Mammary epithelial cell (primary cell): ENCODE data around the gene P3R3URF.

Experiments used
- EZH2 ChIP-seq: IDR thresholded peaks from 2 replicates; pipeline ENCODE4 v1.6.1; 2012; ENCODE audit warnings: low read length, inconsistent platforms, borderline replicate concordance
- TF ChIP-seq, protein P1 (sequence below), 2 donors: IDR thresholded peaks in 1 of 2; conservative IDR thresholded peaks in 1 of 2; 2 replicates each; pipeline ENCODE4 v1.5.1; 2011 to 2012; ENCODE audit warnings: inconsistent platforms in 2 of 2, low read length in 2 of 2, mild to moderate bottlenecking in 2 of 2, control low read depth in 1 of 2, low read depth in 1 of 2; ENCODE audit not compliant: insufficient read depth in 1 of 2; ENCODE audit errors: extremely low read depth in 1 of 2

DNA sequence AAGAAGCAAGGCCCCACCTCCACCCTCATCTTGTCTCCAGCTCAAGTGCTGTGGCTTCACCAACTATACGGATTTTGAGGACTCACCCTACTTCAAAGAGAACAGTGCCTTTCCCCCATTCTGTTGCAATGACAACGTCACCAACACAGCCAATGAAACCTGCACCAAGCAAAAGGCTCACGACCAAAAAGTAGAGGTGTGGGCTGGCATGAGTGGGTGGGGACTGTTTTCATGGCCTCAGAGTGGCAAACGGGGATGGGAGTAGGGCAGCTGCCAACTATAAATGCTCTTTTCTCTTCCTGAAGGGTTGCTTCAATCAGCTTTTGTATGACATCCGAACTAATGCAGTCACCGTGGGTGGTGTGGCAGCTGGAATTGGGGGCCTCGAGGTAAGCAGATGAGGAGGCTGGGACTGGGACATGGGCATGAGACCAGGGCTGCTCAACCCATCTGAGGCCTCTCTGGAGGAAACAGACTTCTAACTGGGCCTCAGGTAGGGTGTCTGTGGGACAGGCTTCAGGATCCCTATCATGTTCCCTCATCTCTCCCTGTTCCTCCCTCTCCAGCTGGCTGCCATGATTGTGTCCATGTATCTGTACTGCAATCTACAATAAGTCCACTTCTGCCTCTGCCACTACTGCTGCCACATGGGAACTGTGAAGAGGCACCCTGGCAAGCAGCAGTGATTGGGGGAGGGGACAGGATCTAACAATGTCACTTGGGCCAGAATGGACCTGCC lies 8.8 kb upstream of the P3R3URF start:
- TF ChIP-seq EZH2 = no peak
- TF ChIP-seq, protein P1, sequence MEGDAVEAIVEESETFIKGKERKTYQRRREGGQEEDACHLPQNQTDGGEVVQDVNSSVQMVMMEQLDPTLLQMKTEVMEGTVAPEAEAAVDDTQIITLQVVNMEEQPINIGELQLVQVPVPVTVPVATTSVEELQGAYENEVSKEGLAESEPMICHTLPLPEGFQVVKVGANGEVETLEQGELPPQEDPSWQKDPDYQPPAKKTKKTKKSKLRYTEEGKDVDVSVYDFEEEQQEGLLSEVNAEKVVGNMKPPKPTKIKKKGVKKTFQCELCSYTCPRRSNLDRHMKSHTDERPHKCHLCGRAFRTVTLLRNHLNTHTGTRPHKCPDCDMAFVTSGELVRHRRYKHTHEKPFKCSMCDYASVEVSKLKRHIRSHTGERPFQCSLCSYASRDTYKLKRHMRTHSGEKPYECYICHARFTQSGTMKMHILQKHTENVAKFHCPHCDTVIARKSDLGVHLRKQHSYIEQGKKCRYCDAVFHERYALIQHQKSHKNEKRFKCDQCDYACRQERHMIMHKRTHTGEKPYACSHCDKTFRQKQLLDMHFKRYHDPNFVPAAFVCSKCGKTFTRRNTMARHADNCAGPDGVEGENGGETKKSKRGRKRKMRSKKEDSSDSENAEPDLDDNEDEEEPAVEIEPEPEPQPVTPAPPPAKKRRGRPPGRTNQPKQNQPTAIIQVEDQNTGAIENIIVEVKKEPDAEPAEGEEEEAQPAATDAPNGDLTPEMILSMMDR (conservative IDR thresholded peaks at IDR 0.05 in 1 of 2, IDR thresholded peaks at IDR 0.05 in 1 of 2; ENCODE audit: extremely low read depth in 1 of 2, insufficient read depth in 1 of 2, low read depth in 1 of 2, low read length in 2 of 2) = no peak
